Colonic mucosa (tissue), 4 donors: ENCODE data around the gene ADAMTSL1. TPM values are rescaled to one million over a fixed set of nuclear protein-coding genes. Genes with fewer than 3 reads are reported as not detected.

Experiments
- DNase-seq: peaks from one replicate; pipeline ENCODE4 v3.0.0-alpha.2; 2020
- H3K27ac ChIP-seq: fragments of 200-600 bp; one replicate; pipeline ENCODE4 v1.8.0; 2021
- H3K27me3 ChIP-seq: fragments of 200-600 bp; one replicate; pipeline ENCODE4 v1.8.0; 2021
- H3K36me3 ChIP-seq: fragments of 200-600 bp; one replicate; pipeline ENCODE4 v1.8.0; 2021
- H3K4me1 ChIP-seq: fragments of 200-600 bp; one replicate; pipeline ENCODE4 v1.8.0; 2021; ENCODE audit warnings: mild to moderate bottlenecking
- H3K4me3 ChIP-seq: fragments of 200-600 bp; one replicate; pipeline ENCODE4 v1.8.0; 2021
- H3K9ac ChIP-seq, 2 donors: one replicate each; pipeline ENCODE4 v1.7.0; 2013; ENCODE audit warnings: control low read depth in 2 of 2, low read depth in 2 of 2, low read length in 2 of 2
- H3K9me3 ChIP-seq: fragments of 200-600 bp; one replicate; pipeline ENCODE4 v1.8.0; 2021
- intact Hi-C: fragments of 100-400 bp; cut with DNase I; formaldehyde crosslinking; loops from one replicate; pipeline ENCODE4 v1.14.1; 2022
- total RNA-seq, 2 donors: library from RNA; stranded (reverse); fragmentation: NEBNext Ultra II Directional in 1 of 2; extraction: Animal tissue kit (Norgen Biotek cat#: 25700) in 1 of 2; gene quantifications; one replicate each; pipeline ENCODE4 v1.2.1, GENCODE V29; 2021
- TF ChIP-seq, protein P1 (sequence below): fragments of 200-600 bp; IDR thresholded peaks from one replicate; pipeline ENCODE4 v1.8.0; 2022; ENCODE audit warnings: antibody characterized with exemption, mild to moderate bottlenecking
- donor health status: healthy.
- donor health status: DM: no; HTN: no; CAD: no.
- donor health status: DM: no; HTN: no; CAD: no.

The ADAMTSL1 gene
- total RNA-seq, 2 donors from 2014 or later = 10.2 to 14.7 TPM

DNA sequence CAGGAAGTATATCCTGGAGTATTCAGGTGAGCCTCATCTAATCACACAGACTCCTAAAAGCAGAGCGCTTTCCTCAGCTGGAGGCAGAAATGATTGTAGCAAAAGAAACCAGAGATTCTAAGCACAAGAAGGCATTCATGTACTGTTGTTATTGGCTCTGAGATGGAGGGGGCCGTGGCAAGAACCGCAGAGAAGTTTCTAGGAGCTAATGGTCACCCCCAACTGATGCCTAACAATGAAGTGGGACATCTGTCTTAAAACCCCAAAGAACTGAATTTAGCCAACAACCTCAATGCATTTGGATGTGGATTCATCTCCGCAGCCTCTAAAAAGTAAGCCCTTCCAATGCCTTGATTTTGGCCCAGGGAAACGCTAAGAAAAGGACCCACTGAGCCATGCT, 76.3 kb downstream of the ADAMTSL1 start:
- no peak overlapping the region for H3K9ac ChIP-seq
- no peak overlapping the region for H3K4me3 ChIP-seq
- H3K36me3 ChIP-seq = no peaks in the 10 kb centered on the region
- H3K27me3 ChIP-seq = no peaks in the 10 kb centered on the region
- intact Hi-C loops = no loop called here
- DNase-seq = no peak
- no peaks in the 10 kb centered on the region for H3K9me3 ChIP-seq
- TF ChIP-seq, protein P1, sequence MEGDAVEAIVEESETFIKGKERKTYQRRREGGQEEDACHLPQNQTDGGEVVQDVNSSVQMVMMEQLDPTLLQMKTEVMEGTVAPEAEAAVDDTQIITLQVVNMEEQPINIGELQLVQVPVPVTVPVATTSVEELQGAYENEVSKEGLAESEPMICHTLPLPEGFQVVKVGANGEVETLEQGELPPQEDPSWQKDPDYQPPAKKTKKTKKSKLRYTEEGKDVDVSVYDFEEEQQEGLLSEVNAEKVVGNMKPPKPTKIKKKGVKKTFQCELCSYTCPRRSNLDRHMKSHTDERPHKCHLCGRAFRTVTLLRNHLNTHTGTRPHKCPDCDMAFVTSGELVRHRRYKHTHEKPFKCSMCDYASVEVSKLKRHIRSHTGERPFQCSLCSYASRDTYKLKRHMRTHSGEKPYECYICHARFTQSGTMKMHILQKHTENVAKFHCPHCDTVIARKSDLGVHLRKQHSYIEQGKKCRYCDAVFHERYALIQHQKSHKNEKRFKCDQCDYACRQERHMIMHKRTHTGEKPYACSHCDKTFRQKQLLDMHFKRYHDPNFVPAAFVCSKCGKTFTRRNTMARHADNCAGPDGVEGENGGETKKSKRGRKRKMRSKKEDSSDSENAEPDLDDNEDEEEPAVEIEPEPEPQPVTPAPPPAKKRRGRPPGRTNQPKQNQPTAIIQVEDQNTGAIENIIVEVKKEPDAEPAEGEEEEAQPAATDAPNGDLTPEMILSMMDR = no peak
- H3K4me1 ChIP-seq = no peaks in the 10 kb centered on the region
- H3K27ac ChIP-seq = no peak overlapping the region

DNA sequence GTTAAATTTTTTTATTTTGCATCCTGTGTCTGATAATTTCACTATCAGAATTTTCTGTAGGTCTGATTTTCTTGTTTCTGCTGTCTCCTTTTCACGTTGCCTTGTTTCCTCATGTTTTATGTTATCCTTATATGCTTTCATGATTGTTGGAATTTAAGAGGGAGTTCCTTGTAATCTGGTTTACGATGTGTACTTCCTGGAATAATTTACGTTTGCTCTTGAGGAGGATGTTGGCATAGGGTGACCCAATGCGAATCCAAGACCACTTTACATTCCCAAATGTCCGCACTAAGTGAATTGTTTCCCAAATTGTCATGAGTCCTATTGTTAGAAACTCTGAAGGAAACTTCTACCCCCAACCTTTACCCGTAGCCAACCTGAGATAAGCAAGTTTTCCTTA, 80.3 kb downstream of the ADAMTSL1 start:
- H3K4me3 ChIP-seq = no peak overlapping the region
- no peak for DNase-seq
- TF ChIP-seq, protein P1 = no peak
- no peaks in the 10 kb centered on the region for H3K4me1 ChIP-seq
- H3K9ac ChIP-seq = no peak overlapping the region
- no peak overlapping the region for H3K27ac ChIP-seq
- H3K36me3 ChIP-seq = no peaks in the 10 kb centered on the region
- H3K9me3 ChIP-seq = no peaks in the 10 kb centered on the region
- intact Hi-C loops = no loop called here
- H3K27me3 ChIP-seq = no peaks in the 10 kb centered on the region

DNA sequence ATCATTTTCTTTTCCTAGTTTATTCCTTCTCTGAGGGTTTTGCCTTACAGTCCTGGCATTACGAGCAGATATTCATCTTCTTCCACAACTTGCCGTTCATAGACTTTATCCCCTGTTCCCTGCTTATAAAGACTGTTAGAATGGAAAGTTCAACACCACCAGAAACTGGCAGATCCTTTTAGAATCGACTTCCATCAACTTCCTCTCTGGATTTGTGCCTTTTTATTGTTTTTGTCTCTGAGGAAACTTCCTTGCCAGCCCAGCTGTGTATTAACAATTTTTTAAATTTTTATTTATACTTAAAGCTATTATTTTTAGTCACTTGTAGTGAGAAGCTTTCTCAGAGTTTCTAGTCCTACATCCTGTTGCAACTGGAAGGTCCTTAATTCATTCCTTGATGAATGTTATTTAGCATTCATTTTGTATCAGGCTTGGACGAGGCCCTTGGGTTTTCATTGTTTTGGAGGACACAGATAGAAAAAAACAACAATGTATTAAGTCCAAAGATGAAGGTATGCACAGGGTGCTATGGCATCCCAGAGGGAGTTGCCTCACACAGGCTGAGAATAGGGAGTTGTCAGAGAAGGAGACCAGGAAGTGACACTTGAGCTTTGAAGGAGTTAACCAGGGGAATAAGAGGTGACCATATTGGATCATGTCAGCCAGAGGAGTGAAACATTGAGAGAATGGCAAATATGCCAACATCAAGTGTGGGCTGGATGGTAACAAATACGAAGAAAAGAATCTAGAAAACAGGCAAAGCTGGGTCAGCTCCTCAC, 81.3 kb downstream of the ADAMTSL1 start:
- no peak overlapping the region for H3K4me3 ChIP-seq
- no peaks in the 10 kb centered on the region for H3K9me3 ChIP-seq
- no peak for DNase-seq
- H3K9ac ChIP-seq = no peak overlapping the region
- H3K27me3 ChIP-seq = no peaks in the 10 kb centered on the region
- no peaks in the 10 kb centered on the region for H3K36me3 ChIP-seq
- intact Hi-C loops = no loop called here
- H3K27ac ChIP-seq = no peak overlapping the region
- TF ChIP-seq, protein P1 = no peak
- no peaks in the 10 kb centered on the region for H3K4me1 ChIP-seq

DNA sequence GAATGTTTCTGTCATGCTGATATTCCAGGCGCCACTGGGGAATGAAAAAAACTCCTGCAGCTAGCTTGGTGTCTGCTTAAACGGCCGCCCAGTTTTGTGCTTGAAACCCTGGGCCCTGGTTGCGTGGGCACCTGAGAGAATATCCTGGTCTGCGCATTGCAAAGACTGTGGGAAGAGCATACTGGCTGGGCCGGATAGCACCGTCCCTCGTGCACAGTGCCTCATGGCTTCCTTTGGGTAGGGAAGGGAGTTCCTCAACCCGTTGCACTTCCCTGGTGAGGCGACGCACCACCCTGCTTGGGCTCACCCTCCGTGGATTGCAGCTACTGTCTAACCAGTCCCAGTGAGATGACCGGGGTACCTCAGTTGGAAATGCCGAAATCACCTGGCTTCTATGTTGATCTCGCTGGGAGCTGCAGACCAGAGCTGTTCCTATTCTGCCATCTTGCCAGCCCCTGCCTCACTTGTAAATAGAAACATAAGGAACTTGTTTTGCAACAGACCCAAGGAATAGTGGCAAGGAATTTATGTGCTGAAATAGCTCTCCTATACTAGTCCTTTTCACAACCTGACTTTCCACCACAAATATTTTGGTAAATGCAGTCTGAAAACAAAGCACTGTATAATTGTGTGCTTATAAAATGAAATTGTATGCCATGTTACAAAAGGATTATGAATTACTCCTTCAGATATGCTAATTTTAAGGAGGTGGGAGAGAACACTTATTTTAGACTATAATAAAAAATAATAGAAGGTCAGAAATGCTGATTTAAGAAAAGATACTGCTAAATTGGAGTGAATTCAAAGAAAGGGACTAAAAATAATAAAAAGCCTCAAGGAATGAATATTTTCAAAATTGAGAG, 90.3 kb downstream of the ADAMTSL1 start:
- Histone ChIP-seq H3K9ac (no peak overlapping the region), H3K36me3 (no peaks in the 10 kb centered on the region), H3K27me3 (no peaks in the 10 kb centered on the region), H3K27ac (no peak overlapping the region), H3K9me3 (no peaks in the 10 kb centered on the region), H3K4me3 (no peak overlapping the region), H3K4me1 (no peaks in the 10 kb centered on the region)
- no peak for DNase-seq
- intact Hi-C loops = no loop called here
- TF ChIP-seq, protein P1 = no peak

DNA sequence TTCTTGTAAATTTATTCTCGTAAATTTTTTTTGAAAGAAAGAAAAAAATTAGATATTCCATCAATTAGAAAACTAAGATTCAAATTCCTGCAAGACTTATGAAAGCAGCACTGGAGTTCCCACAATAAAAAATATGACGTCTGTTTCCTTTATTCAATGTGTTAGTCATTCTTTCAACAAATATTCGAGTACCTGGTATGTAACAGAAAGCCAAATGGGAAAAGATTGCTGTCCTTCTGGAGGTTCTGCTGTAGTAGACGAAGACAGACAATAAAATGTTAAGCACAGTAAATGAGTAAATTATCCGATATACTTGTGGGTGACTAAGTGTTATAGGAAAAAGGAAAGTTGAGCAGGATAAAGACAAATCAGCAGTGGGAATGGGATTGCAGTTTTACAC, 92.2 kb downstream of the ADAMTSL1 start:
- Histone ChIP-seq H3K9ac (no peak overlapping the region), H3K4me1 (no peaks in the 10 kb centered on the region)

More for the DNA sequence above, 92.2 kb downstream of the ADAMTSL1 start:
- Histone ChIP-seq H3K36me3 (no peaks in the 10 kb centered on the region), H3K27ac (no peak overlapping the region), H3K9me3 (no peaks in the 10 kb centered on the region), H3K4me3 (no peak overlapping the region), H3K27me3 (no peaks in the 10 kb centered on the region)
- DNase-seq = no peak
- intact Hi-C loops = no loop called here
- TF ChIP-seq, protein P1 = no peak
